Chondrocyte (in vitro differentiated cells): Measurements from ENCODE around the gene TRAPPC10. TPM values are rescaled to one million over a fixed set of nuclear protein-coding genes. Genes with fewer than 3 reads are reported as not detected.

Experiments
- DNase-seq: peaks from one replicate; pipeline ENCODE4 v3.0.0; 2021; ENCODE audit warnings: mixed read lengths, low spot score
- H3K27ac Mint-ChIP-seq: one replicate; pipeline ENCODE4 v1.8.0; 2021; ENCODE audit warnings: mild to moderate bottlenecking, moderate library complexity, mixed read lengths; ENCODE audit not compliant: unreplicated experiment
- H3K27me3 Mint-ChIP-seq: 2 replicates; pipeline ENCODE4 v1.8.0; 2021; ENCODE audit warnings: low read depth, mixed read lengths
- H3K36me3 Mint-ChIP-seq: 2 replicates; pipeline ENCODE4 v1.8.0; 2021; ENCODE audit warnings: low read depth, mixed read lengths
- H3K4me1 Mint-ChIP-seq: 2 replicates; pipeline ENCODE4 v1.8.0; 2021; ENCODE audit warnings: low read depth, mild to moderate bottlenecking, mixed read lengths
- H3K4me3 Mint-ChIP-seq: one replicate; pipeline ENCODE4 v1.8.0; 2021; ENCODE audit warnings: mild to moderate bottlenecking, moderate library complexity, mixed read lengths; ENCODE audit not compliant: unreplicated experiment
- H3K9me3 Mint-ChIP-seq: 2 replicates; pipeline ENCODE4 v1.8.0; 2021; ENCODE audit warnings: low read depth, mixed read lengths
- CTCF ChIP-seq: fragments of 200-600 bp; sonication (generic); IDR thresholded peaks from 2 replicates; pipeline ENCODE4 v1.5.0; 2021; ENCODE audit warnings: antibody characterized with exemption, mild to moderate bottlenecking, moderate library complexity
- total RNA-seq: library from RNA; stranded (reverse); gene quantifications from 3 replicates; pipeline ENCODE4 v1.2.1, GENCODE V29; 2021

TRAPPC10 gene
- total RNA-seq, 1 donor from 2014 or later, result 31.0 TPM

- Mint-ChIP-seq H3K27me3 (no peaks in the 10 kb centered on the region), H3K36me3 (peaks cover 25% of the 10 kb centered on the region), H3K4me3 (no peak overlapping the region), H3K4me1 (peaks cover 5% of the 10 kb centered on the region), H3K27ac (no peak overlapping the region), H3K9me3 (no peaks in the 10 kb centered on the region)
- peak; percentile 65 for DNase-seq
- peak; percentile 9 for TF ChIP-seq CTCF
These were observed 59.4 kb downstream of the TRAPPC10 start for GRCh38 chr21:44071359-44072104.

GRCh38 chr21:44072111-44072510 lies 60.0 kb downstream of the TRAPPC10 start:
- peak; percentile 2 for TF ChIP-seq CTCF
- no peaks in the 10 kb centered on the region for H3K9me3 Mint-ChIP-seq
- H3K4me1 Mint-ChIP-seq, result peaks cover 3% of the 10 kb centered on the region
- peak; percentile 79 for DNase-seq
- H3K27ac Mint-ChIP-seq, result no peak overlapping the region
- no peak overlapping the region for H3K4me3 Mint-ChIP-seq
- no peaks in the 10 kb centered on the region for H3K27me3 Mint-ChIP-seq
- H3K36me3 Mint-ChIP-seq, result peaks cover 29% of the 10 kb centered on the region

- Mint-ChIP-seq H3K4me1 (no peaks in the 10 kb centered on the region), H3K36me3 (peaks cover 30% of the 10 kb centered on the region), H3K9me3 (no peaks in the 10 kb centered on the region), H3K27ac (no peak overlapping the region), H3K27me3 (no peaks in the 10 kb centered on the region), H3K4me3 (no peak overlapping the region)
- TF ChIP-seq CTCF, result no peak
- DNase-seq, result peak; percentile 72
These were observed 62.3 kb downstream of the TRAPPC10 start for GRCh38 chr21:44074315-44074958.

- Mint-ChIP-seq H3K27ac (no peak overlapping the region), H3K27me3 (no peaks in the 10 kb centered on the region), H3K36me3 (peaks cover 38% of the 10 kb centered on the region)
These were observed 64.2 kb downstream of the TRAPPC10 start for GRCh38 chr21:44076316-44076715.

More at GRCh38 chr21:44076316-44076715, 64.2 kb downstream of the TRAPPC10 start:
- Mint-ChIP-seq H3K9me3 (no peaks in the 10 kb centered on the region), H3K4me1 (no peaks in the 10 kb centered on the region), H3K4me3 (no peak overlapping the region)
- no peak for DNase-seq
- no peak for TF ChIP-seq CTCF
